ENCODE results near the gene SMARCB1.

GRCh38 chr22:23782252-23782651 lies 4.5 kb upstream of the SMARCB1 start:
- TF ChIP-seq CTCF (conservative IDR thresholded peaks at IDR 0.05) (no peak), EZH2 (IDR thresholded peaks at IDR 0.05; ENCODE audit: low read depth) (no peak)
